ENCODE data around the gene NME1. TPM values are rescaled to one million over a fixed set of nuclear protein-coding genes. Genes with fewer than 3 reads are reported as not detected.

Gene NME1
- total RNA-seq, 1 donor from 2014 or later = 447 TPM

DNA sequence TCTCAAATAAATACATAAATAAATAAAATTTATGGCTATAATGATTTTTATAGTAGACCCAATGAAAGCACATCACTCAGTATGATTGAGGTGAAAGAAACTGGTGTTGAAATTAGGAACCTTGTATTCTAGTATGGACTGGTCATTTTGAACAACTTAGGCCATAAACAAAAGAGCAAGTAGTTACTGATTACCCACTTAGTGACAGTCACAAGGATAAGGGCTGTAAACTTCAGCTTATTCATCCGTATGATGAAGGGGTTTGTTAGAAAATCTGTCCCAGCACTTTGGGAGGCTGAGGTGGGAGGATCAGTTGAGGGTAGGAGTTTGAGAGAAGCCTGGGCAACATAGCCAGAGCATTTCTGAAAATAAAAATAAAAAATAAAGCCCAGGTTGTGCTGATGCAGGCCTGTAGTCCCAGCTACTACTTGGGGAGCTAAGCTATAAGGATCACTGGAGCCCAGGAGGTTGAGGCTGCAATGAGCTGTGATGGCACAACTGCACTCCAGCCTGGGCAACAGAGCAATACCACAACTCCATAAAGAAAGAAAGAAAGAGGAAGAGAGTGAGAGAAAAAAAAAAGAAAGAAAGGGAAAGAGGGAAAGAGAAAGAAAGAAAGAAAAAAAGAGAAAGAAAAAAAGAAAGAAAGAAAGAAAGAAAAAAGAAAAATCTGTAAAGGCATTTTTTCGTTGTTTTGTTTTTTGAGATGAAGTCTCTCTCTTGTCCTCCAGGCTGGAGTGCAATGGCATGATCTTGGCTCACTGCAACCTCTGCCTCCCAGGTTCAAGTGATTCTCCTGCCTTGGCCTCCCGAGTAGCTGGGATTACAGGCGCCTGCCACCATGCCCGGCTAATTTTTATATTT, 28.5 kb upstream of the NME1 start:
- intact Hi-C loops (cut with micrococcal nuclease) = no loop called here
- Mint-ChIP-seq H3K9me3 (no peaks in the 10 kb centered on the region), H3K36me3 (ENCODE audit: low read depth) (peaks cover 3% of the 10 kb centered on the region), H3K4me3 (no peak overlapping the region), H3K4me1 (peaks cover 18% of the 10 kb centered on the region), H3K27ac (no peak overlapping the region), H3K27me3 (peaks cover 1% of the 10 kb centered on the region)
- DNase-seq = no peak

DNA sequence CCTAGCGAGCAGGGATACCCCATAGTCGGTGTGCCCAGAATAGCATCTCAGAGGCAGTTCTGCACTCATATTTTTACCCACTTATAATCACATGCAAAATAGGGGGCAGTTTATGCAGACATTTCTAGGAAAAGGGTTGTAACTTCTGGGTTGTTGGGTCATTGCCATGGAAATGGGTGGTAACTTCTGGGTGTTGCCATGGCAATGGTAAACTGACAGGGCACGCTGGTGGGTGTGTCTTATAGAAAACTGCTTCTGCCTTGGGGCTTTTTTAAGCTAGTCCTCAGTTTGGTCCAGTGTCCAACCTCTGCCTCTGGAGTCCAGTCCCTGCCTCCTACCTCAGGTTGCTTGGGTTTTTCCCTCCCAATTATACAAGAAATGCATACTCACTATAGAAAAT, 25.3 kb upstream of the NME1 start:
- intact Hi-C loops (cut with micrococcal nuclease) = no loop called here
- Mint-ChIP-seq H3K36me3 (ENCODE audit: low read depth) (no peaks in the 10 kb centered on the region), H3K4me1 (peaks cover 6% of the 10 kb centered on the region), H3K27ac (no peak overlapping the region), H3K4me3 (no peak overlapping the region), H3K27me3 (no peaks in the 10 kb centered on the region), H3K9me3 (no peaks in the 10 kb centered on the region)
- peak; percentile 62 for DNase-seq

DNA sequence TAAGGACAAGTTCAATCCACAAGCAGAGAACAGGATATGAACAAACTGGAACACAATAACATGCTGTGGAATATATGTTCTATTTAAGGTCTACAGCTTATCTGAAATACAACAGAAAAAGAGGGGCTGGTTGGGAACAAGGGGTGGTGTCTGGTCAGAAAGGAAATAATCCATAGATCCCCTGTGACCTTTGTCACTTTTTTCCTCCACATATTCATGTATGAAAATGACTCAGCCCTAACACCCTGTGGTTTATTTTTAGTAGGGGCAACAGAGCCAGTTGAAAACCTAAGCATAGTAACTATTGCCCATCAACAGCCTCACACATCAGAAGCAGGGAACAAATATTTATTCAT, 20.4 kb upstream of the NME1 start:
- no peak overlapping the region for H3K4me3 Mint-ChIP-seq
- H3K9me3 Mint-ChIP-seq = no peaks in the 10 kb centered on the region
- H3K27me3 Mint-ChIP-seq = no peaks in the 10 kb centered on the region
- no peak for DNase-seq
- intact Hi-C loops (cut with micrococcal nuclease) = no loop called here
- no peak overlapping the region for H3K27ac Mint-ChIP-seq
- H3K4me1 Mint-ChIP-seq = peaks cover 8% of the 10 kb centered on the region
- H3K36me3 Mint-ChIP-seq (ENCODE audit: low read depth) = no peaks in the 10 kb centered on the region

DNA sequence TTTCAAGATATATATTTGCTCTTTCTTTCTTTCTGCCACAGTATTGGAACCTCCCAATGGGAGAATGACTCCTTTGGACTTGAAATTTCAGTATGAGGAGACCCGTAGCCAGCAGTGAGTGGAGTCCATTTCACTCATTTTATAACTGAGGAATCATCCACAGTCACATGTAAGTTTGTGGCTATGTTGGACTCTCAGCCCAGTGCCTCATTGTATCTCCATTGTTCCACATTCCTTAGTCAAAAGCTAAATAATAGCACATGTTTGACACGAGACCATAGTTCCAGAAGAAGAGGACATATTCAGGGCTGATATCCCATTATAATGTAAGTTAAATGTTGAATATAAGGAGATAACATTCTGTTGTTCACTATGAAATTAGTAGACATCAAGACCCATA, 20.0 kb upstream of the NME1 start:
- no peak for DNase-seq
- Mint-ChIP-seq H3K36me3 (ENCODE audit: low read depth) (no peaks in the 10 kb centered on the region), H3K27me3 (no peaks in the 10 kb centered on the region), H3K9me3 (no peaks in the 10 kb centered on the region), H3K27ac (no peak overlapping the region), H3K4me1 (peaks cover 8% of the 10 kb centered on the region), H3K4me3 (no peak overlapping the region)
- intact Hi-C loops (cut with micrococcal nuclease) = no loop called here

DNA sequence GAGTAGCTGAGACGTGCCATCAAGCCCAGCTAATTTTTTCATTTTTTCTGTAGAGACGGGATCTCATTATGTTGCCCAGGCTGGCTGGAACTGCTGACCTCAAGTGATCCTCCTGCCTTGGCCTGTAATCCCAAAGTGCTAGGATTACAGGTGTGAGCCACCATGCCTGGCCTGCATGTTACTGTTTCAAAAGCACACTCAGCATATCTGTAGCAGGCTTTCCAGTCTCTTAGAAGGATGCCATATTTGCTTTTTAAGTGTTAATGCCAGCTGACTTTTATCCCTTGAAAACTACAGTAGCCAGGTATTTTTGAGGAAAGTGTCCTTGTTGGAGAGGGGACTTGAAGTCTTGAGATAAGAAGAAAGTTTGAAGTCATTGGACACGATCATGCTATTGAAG, 17.4 kb upstream of the NME1 start:
- H3K9me3 Mint-ChIP-seq = no peaks in the 10 kb centered on the region
- intact Hi-C loops (cut with micrococcal nuclease) = no loop called here
- H3K27ac Mint-ChIP-seq = no peak overlapping the region
- H3K27me3 Mint-ChIP-seq = no peaks in the 10 kb centered on the region
- no peak overlapping the region for H3K4me3 Mint-ChIP-seq
- peaks cover 8% of the 10 kb centered on the region for H3K4me1 Mint-ChIP-seq
- DNase-seq = no peak
- no peaks in the 10 kb centered on the region for H3K36me3 Mint-ChIP-seq (ENCODE audit: low read depth)

DNA sequence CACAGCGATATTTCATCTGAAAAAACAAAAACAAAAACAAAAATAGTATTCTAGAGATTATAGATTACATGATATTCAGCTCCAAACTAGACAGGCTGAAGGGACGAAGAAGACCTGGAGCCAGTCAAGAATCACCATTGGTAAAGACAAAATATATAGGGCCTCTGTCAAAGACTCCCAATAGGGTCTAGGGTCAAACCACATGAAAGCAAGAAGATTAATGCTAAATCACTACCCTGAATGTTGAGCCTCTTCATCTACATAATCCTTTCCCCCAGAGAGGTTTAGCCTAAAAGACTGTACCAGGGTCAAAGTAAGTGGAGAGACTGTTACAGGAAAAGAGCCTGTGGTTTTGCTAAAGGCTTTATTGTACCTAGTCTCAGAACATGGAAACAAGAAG, 10.8 kb upstream of the NME1 start:
- Mint-ChIP-seq H3K9me3 (no peaks in the 10 kb centered on the region), H3K4me1 (peaks cover 10% of the 10 kb centered on the region), H3K27me3 (no peaks in the 10 kb centered on the region), H3K4me3 (no peak overlapping the region), H3K27ac (no peak overlapping the region), H3K36me3 (ENCODE audit: low read depth) (no peaks in the 10 kb centered on the region)
- no peak for DNase-seq
- intact Hi-C loops (cut with micrococcal nuclease) = loop anchor here (10.0 kb wide), 1 partner anchor 358 kb away; no protein-coding TSS in a partner anchor

DNA sequence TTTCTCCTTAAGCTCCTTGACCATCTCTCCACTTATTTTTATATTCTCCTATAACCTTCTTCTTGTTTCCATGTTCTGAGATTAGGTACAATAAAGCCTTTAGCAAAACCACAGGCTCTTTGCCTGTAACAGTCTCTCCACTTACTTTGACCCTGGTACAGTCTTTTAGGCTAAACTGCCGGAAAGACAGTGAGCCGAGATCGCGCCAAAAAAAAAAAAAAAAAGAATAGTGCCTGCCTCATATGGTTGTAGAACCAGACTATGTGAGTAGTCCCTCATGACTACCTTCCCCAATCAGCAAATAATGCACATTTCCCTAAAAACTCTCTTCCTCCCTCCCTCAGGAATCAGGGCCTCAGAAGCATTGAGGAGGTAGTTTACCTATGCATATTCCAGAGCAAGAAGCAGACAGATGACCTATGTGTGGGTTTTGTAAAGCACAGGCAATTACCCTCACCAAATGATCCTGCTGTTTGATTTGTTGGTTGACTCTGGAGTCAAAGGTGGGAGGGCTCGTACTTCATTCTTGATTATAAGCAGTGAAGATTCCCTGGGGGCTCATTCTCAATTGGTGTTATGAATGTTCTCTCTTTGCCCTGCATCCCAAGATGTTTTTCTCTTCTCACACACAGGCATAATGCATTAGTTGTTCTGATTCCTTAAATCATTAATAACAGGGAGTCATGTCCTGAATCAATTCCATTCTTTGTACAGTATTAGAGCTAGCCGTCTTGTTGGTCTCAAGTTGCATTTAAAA, 8.9 kb upstream of the NME1 start:
- H3K4me3 Mint-ChIP-seq = no peak overlapping the region
- H3K27ac Mint-ChIP-seq = no peak overlapping the region
- H3K9me3 Mint-ChIP-seq = no peaks in the 10 kb centered on the region
- DNase-seq = no peak
- H3K36me3 Mint-ChIP-seq (ENCODE audit: low read depth) = no peaks in the 10 kb centered on the region
- no peaks in the 10 kb centered on the region for H3K27me3 Mint-ChIP-seq
- peaks cover 14% of the 10 kb centered on the region for H3K4me1 Mint-ChIP-seq
- intact Hi-C loops (cut with micrococcal nuclease) = loop anchor here (10.0 kb wide), 1 partner anchor 360 kb away; no protein-coding TSS in a partner anchor

DNA sequence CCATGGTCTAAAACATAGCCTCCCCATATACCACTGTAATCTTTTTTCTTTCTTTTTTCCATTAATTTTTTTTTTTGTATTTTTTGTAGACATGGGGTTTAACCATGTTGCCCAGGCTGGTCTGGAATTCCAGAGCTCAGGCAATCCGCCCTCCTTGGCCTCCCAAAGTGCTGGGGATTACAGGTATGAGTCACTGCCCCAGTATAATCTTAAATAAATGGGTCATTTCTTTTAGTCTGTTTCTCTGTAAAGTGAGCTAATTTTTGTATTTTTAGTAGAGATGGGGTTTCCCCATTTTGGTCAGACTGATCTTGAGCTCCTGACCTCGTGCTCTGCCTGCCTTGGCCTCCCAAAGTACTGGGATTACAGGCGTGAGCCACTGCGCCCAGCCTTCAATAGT, 5.7 kb upstream of the NME1 start:
- no peaks in the 10 kb centered on the region for H3K27me3 Mint-ChIP-seq
- no peaks in the 10 kb centered on the region for H3K9me3 Mint-ChIP-seq
- DNase-seq = no peak
- peaks cover 16% of the 10 kb centered on the region for H3K4me1 Mint-ChIP-seq
- no peaks in the 10 kb centered on the region for H3K36me3 Mint-ChIP-seq (ENCODE audit: low read depth)
- intact Hi-C loops (cut with micrococcal nuclease) = loop anchor here (1.0 to 10.0 kb wide), 2 partner anchors 26 to 363 kb away; no protein-coding TSS in a partner anchor
- peak overlapping the region; percentile 83 for H3K27ac Mint-ChIP-seq
- H3K4me3 Mint-ChIP-seq = peak overlapping the region; percentile 8

DNA sequence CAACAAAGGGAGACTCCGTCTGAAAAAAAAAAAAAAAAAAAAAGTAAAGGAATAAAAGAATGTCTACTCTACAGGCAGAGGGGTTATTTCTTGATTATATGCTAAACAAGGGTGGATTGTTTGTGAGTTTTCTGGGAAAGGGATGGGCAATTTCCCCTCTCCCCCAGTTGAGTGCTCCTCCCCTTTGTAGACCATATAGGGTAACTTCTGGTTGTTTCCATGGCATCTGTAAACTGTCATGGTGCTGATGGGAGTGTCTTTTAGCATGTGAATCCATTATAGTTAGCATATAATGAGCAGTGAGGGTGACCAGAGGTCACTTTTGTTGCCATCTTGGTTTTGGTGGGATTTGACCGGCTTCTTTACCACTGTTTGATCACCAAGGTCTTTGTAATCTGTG, 4.2 kb upstream of the NME1 start:
- H3K27me3 Mint-ChIP-seq = no peaks in the 10 kb centered on the region
- no peaks in the 10 kb centered on the region for H3K9me3 Mint-ChIP-seq
- H3K27ac Mint-ChIP-seq = no peak overlapping the region
- no peaks in the 10 kb centered on the region for H3K36me3 Mint-ChIP-seq (ENCODE audit: low read depth)
- no peak for DNase-seq
- H3K4me1 Mint-ChIP-seq = peaks cover 16% of the 10 kb centered on the region
- no peak overlapping the region for H3K4me3 Mint-ChIP-seq
- intact Hi-C loops (cut with micrococcal nuclease) = loop anchor here (10.0 kb wide), 1 partner anchor 364 kb away; no protein-coding TSS in a partner anchor

DNA sequence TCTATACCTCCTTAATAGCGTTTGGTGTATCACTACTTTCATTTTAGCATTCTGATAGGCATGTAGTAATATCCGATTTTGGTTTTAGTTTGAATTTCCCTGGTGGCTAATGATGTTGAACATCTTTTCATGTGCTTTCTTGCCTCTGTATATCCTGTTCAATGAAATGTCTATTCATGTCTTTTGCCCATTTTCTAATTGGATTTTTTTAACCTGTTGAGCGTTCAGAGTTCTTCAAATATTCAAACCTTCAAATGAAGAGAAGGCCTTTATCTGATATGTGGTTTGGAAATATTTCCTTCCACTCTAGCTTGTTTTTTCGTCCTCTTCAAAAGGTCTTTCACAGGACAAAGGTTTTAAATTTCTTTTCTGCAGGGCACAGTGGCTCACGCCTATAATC, 2.4 kb upstream of the NME1 start:
- peaks cover 27% of the 10 kb centered on the region for H3K4me1 Mint-ChIP-seq
- no peak for DNase-seq
- intact Hi-C loops (cut with micrococcal nuclease) = loop anchor here (5.0 kb wide), 1 partner anchor 444 kb away; the partner anchor contains the start of gene ANKRD40

DNA sequence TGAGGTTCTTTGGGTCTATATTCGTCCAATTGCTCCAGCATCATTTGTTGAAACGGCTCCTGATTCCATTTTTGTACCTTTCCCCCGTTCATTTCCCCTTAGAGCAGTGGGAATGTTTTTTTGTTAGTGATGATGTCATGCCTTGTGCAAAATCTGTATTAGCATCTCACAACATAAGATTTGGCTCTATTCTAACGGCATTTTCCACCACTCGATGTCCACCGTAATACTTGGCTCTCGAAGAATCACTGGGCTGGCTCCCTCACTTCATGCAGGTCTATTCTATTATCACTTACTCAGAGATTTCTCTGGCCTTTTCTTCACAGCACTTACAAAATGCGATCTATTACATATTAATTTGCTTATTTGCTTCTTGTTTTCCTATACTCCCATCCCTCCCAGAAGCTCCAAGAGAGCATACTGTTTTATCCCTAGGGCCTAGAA, 571 bp upstream of the NME1 start:
- H3K27ac Mint-ChIP-seq = no peak overlapping the region
- peaks cover 24% of the 10 kb centered on the region for H3K36me3 Mint-ChIP-seq (ENCODE audit: low read depth)
- DNase-seq = no peak
- H3K9me3 Mint-ChIP-seq = no peaks in the 10 kb centered on the region
- H3K4me1 Mint-ChIP-seq = peaks cover 22% of the 10 kb centered on the region
- H3K27me3 Mint-ChIP-seq = no peaks in the 10 kb centered on the region
- intact Hi-C loops (cut with micrococcal nuclease) = loop anchor here (1.0 to 5.0 kb wide), 7 partner anchors 14 to 445 kb away; partner anchors contain the start of genes ANKRD40, MBTD1, NME2 and TOB1
- no peak overlapping the region for H3K4me3 Mint-ChIP-seq

More for the DNA sequence above, 2.4 kb upstream of the NME1 start:
- H3K4me3 Mint-ChIP-seq = no peak overlapping the region
- H3K27ac Mint-ChIP-seq = no peak overlapping the region
- no peaks in the 10 kb centered on the region for H3K27me3 Mint-ChIP-seq
- peaks cover 7% of the 10 kb centered on the region for H3K36me3 Mint-ChIP-seq (ENCODE audit: low read depth)
- no peaks in the 10 kb centered on the region for H3K9me3 Mint-ChIP-seq

DNA sequence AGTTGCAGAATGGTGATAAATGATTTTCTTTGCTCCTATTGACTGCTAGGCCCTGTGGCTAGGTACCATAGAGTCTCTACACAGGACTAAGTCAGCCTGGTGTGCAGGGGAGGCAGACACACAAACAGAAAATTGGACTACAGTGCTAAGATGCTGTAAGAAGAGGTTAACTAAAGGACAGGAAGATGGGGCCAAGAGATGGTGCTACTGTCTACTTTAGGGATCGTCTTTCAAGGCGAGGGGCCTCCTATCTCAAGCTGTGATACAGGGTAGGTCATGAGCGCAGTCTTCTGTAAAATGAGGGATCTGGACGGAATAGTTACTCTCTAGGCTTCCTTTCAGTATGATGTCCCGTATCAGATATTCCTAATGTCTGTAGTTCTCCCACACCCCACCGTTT, 817 bp downstream of the NME1 start:
- peak; percentile 66 for DNase-seq
- Mint-ChIP-seq H3K9me3 (no peaks in the 10 kb centered on the region), H3K36me3 (ENCODE audit: low read depth) (peaks cover 34% of the 10 kb centered on the region), H3K27ac (no peak overlapping the region), H3K4me3 (no peak overlapping the region), H3K4me1 (peaks cover 23% of the 10 kb centered on the region), H3K27me3 (no peaks in the 10 kb centered on the region)
- intact Hi-C loops (cut with micrococcal nuclease) = loop anchor here (5.0 kb wide), 1 partner anchor 447 kb away; the partner anchor contains the start of gene ANKRD40

DNA sequence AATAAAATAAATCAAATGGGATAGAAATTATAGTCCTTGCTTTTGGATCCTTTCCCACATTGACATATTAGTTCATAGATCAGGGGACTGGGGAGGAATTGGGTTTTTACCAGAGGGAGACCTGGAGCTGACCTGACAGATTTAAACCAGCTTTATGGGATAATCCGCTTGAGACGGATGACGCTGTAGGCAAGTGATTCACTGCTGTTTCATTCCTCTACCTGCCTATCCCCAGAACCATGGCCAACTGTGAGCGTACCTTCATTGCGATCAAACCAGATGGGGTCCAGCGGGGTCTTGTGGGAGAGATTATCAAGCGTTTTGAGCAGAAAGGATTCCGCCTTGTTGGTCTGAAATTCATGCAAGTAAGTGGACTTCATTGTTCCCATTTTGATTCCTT, 2.1 kb downstream of the NME1 start:
- Mint-ChIP-seq H3K36me3 (ENCODE audit: low read depth) (peaks cover 42% of the 10 kb centered on the region), H3K4me1 (peaks cover 26% of the 10 kb centered on the region), H3K9me3 (no peaks in the 10 kb centered on the region), H3K4me3 (no peak overlapping the region), H3K27me3 (no peaks in the 10 kb centered on the region), H3K27ac (no peak overlapping the region)
- DNase-seq = no peak
- intact Hi-C loops (cut with micrococcal nuclease) = no loop called here

DNA sequence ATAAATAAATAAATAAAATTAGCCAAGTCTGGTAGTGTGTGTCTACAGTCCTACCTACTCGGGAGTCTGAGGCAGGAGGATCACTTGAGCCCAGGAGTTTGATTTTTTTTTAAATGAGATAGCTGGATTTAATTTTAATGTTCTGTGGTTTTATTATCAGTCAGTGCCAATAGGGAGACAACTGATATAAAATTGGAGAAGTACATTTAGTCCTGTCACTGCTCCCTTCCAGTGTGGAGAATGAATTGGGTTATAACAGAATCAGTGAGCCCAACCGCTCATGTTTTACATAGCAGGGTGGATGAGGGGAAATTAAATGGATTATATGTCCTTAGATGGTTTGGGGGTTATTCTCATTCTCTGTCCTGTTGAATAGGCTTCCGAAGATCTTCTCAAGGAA, 6.2 kb downstream of the NME1 start:
- H3K36me3 Mint-ChIP-seq (ENCODE audit: low read depth) = peaks cover 70% of the 10 kb centered on the region
- DNase-seq = no peak
- no peaks in the 10 kb centered on the region for H3K9me3 Mint-ChIP-seq
- no peak overlapping the region for H3K4me3 Mint-ChIP-seq
- peaks cover 25% of the 10 kb centered on the region for H3K4me1 Mint-ChIP-seq
- no peak overlapping the region for H3K27ac Mint-ChIP-seq
- no peaks in the 10 kb centered on the region for H3K27me3 Mint-ChIP-seq
- intact Hi-C loops (cut with micrococcal nuclease) = no loop called here
